Vagina (tissue), 2 donors: ENCODE data around the gene EP400.

Experiments used
- CTCF ChIP-seq, 3 experiments: fragments of 450-650 bp in 2 of 3; fragments of 200-600 bp in 1 of 3; sonication (generic) in 1 of 3; IDR thresholded peaks; one replicate each; pipeline ENCODE4 v1.5.1; 2017 to 2019; ENCODE audit warnings: antibody characterized with exemption in 3 of 3, mild to moderate bottlenecking in 2 of 3, moderate library complexity in 2 of 3
- POLR2A ChIP-seq, 2 donors: fragments of 450-650 bp; IDR thresholded peaks; one replicate each; pipeline ENCODE4 v1.6.1; 2017; ENCODE audit warnings: antibody characterized with exemption in 2 of 2, mild to moderate bottlenecking in 2 of 2, moderate library complexity in 2 of 2

GRCh38 chr12:131923260-131923659 is 26.5 kb upstream of the EP400 start:
- no peak for TF ChIP-seq CTCF (IDR thresholded peaks at IDR 0.05)
- TF ChIP-seq POLR2A (IDR thresholded peaks at IDR 0.05), result no peak
